Measurements from ENCODE around the gene ACADVL.

DNA sequence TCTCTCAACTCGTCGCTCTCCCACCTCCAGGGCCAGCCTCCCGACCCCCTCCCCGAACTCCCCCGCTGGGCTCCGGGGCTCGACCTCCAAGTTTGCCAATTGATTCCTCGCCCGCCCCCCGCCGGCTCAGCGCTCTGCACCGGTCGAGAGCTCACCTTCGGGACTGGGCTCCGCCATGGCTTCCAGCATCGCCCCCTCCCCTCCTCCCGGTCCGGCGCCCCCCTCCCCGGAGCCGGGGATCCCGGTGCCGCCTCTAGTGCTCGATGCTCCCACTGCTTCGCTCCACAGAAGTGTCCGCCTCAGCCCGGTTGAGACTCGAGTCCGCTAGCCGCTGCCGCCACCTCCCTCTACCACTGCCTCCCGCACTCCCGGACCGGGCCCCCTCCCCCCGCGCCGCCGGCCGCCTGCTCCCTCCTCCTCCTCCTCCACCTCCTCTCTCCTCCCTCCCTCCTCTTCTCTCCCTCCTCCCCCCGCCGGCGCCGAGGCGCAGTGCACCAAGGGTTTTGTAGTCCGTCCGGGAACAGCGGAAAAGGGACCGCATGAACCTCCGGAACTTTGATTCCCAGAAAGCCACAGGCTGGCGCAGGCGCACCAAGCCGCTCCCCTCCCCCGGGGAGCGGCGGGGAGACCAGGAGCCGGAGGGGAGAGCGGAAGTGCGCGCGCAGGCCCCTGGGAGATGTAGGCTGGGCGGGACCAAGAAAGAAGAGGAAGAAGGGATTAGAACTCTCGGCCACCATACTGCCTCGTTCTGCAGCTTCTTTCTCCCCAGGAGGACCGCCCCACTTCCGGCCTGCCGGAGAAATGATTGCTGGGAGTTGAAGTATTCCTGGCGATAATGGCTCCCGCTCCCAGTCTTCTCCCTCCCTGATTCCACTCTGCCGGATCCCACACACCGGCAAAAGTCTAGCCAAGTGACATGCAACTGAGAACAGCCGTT lies 19.6 kb downstream of the ACADVL start, which contains the start of gene PHF23:
- TF ChIP-seq, protein P1, sequence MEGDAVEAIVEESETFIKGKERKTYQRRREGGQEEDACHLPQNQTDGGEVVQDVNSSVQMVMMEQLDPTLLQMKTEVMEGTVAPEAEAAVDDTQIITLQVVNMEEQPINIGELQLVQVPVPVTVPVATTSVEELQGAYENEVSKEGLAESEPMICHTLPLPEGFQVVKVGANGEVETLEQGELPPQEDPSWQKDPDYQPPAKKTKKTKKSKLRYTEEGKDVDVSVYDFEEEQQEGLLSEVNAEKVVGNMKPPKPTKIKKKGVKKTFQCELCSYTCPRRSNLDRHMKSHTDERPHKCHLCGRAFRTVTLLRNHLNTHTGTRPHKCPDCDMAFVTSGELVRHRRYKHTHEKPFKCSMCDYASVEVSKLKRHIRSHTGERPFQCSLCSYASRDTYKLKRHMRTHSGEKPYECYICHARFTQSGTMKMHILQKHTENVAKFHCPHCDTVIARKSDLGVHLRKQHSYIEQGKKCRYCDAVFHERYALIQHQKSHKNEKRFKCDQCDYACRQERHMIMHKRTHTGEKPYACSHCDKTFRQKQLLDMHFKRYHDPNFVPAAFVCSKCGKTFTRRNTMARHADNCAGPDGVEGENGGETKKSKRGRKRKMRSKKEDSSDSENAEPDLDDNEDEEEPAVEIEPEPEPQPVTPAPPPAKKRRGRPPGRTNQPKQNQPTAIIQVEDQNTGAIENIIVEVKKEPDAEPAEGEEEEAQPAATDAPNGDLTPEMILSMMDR (IDR thresholded peaks at IDR 0.05): no peak
- no peak for TF ChIP-seq EZH2 (IDR thresholded peaks at IDR 0.05)
